CD4-positive, alpha-beta T cell treated with Interleukin-2 at 100 ng/mL for 4 hours (primary cell): ENCODE measurements around the gene BTNL3.
"Not testable (repeated sequence)": the region's sequence is repeated elsewhere in the genome, so short reads cannot be mapped to it uniquely, and the experiment has no call there.

Source experiments
- DNase-seq: peaks from one replicate; pipeline ENCODE4 v3.0.0-alpha.2; 2020; ENCODE audit warnings: low spot score

The BTNL3 gene

DNA sequence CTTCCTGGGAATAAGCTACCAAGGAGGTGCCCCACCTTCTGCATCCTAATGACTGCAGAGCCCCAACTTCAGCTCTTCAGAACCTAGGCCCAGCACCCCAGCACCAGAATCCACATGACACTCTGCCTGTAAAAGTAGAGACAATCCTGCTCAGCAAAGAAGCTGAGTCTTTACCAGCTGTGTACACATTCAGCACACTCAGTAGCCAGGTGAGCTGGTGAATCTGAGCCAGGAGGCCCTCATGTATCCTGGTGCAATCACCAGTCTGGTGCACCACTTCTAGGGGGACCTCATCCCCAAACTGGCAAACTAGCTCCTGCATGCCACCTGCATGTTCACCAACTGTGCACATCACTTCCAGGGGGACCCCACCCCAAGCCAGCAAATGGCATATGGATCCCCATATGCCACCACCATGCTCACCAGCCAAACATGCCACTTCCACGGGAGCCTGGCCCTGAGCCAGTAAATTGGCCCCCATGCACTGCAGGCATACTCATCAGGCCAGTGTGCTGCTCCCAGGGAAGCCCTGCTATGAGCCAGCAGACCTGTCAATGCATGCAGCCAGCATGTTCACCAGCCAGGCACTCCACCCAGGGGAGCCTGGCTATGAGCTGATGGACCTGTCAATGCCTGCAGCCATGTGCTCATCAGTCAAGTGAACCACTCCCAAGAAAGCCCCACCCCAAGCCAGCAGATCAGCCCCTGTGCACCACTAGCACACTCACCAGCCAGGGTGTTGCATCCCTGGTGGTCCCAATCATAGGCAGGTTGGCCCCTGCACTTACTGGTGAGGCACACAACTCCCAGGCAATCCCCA, 35.8 kb downstream of the BTNL3 start:
- no peak for DNase-seq

DNA sequence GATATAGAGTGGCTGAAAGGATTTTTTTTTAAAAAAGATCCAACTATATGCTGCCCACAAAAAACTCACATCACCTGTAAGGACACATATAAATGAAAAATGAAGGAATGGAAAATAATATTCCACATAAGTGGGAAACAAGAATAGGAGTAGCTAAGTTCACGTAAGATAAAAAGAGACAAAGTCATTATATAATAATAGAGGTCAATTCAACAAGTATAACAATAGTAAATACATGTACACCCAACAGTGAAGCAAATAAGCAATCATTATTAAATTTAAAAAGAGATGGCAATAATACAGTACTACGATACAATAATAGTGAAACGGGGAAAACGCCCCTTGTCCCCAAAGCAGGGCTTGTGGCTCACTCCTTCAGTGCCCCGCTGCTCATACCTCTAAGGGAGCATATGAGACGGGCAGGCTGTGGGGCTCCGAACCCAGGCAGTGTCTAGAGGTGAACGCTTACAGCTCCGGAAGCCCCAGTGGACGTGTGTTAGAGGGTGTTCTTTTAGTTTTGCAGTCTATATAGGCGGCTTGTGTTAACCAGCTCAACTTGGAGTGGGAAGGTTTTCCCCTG, 38.9 kb downstream of the BTNL3 start:
- DNase-seq, result no peak

GRCh38 chr5:181028032-181028819, 39.6 kb downstream of the BTNL3 start:
- DNase-seq, result no peak

DNA sequence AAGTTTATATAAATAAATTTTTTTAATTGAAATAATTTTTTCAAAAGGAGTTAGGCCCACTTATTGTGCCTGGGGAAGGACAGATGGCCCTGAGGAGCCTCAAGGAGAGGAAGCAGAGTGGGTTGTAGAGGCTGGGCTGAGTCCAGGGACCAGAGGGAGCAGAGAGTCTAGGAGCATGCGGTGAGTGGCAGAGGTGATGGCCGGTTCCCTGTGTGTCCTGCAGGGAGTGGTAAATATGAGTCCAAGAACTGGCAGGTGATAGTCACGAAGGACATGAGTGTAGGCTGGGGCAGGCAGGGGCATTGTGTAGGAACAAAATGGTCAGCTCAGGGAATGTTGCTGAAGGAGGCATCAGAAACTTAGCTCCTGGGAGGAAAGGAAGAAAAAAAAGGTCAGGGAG, 43.1 kb downstream of the BTNL3 start:
- DNase-seq, result no peak

- no peak for DNase-seq
Measured at GRCh38 chr5:181035991-181036815, 47.6 kb downstream of the BTNL3 start.

DNA sequence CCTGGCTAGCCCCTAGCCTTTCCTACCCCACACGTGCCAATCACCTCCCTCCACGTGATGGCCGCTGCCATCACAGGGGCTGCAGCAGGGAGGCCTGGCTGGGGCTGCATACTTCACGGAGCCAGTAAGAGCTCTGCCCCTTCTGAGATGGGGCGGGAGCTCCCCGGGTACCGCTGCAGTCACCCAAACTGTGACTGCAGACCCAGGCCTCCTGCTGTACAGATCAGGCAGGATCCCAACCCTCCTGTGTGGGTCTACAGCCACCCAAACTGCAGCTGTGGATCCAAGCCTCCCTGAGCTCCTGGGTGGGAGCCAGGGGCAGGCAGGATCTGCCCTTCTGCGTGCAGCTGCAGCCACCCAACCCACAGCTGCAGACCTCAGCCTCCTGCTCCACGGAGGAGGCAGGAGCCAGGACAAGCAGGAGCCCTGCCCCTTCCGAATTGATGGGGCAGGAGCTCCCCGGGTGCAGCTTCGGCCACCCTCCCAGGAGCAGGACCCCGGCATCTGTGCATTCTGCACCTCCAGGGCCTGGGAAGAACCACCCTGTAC, 48.2 kb downstream of the BTNL3 start:
- no peak for DNase-seq

- DNase-seq, result no peak
Measured at GRCh38 chr5:181037365-181037861, 48.8 kb downstream of the BTNL3 start.

- DNase-seq, result no peak
Measured at GRCh38 chr5:181039471-181039870, 50.8 kb downstream of the BTNL3 start.

DNA sequence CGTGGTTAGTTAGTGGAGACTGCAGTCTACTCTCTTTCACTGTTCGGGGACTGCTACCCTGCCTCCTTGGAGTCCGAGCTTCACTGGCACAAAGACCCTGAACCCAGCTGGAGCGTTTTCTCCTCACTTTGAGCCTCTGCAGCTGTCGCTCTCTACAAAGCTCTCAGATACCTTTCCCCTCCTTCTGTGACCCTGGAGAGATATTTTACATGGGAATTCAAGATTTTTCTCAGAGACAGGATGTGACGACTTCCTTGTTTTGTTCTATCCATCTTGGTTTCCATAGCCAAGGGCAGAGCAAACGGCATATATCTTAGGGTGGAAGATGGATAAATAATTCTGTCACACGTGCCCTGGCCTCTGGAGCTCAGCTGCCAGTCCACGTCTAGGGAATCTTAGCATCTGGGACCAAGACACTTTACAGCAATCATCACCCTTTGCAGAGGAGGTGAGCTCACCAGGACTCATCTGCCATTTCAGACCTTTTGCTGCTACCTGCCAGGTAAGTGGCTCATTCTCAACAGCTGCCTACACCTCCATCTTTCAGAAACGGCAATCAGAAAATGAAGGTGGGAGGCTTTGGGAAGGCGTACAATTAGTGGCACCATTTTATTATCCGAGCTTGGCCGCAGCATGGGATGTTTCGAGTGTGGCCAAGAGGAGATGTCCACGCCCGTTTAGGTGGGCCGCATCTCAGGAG, 51.4 kb downstream of the BTNL3 start, which contains the start of gene BTNL9:
Gene BTNL9 (plus strand): TSS at position 336 of the 700 bp plus-strand sequence. CDS start 5,224 bp downstream, outside the sequence.
- DNase-seq, result no peak

GRCh38 chr5:181040631-181040945, 51.9 kb downstream of the BTNL3 start:
- DNase-seq, result no peak

- DNase-seq, result no peak
Measured at GRCh38 chr5:181041043-181041442, 52.4 kb downstream of the BTNL3 start.

- no peak for DNase-seq
Measured at GRCh38 chr5:181042036-181042713, 53.5 kb downstream of the BTNL3 start.

DNA sequence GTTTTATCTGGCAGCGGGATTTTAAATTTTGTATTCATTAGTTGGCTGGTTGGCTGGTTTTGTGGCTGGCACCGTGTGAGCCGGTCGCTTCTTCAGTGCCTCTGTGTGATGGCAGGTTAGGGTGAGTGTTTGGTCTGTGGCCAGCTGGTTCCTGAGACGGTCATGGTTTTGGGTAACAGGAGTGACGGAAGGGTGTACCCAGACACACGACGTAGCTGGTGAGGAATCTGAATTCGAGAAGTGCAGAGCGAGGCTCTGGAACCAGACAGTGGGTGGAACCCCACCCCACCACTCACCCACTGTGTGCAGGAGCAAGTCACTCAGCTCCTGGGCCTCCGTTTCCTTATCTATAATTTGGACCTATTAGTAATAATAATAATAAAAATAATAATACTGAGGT, 54.1 kb downstream of the BTNL3 start:
- no peak for DNase-seq

- DNase-seq, result no peak
Measured at GRCh38 chr5:181043285-181044092, 54.8 kb downstream of the BTNL3 start.

- DNase-seq, result no peak
Measured at GRCh38 chr5:181044093-181044599, 55.5 kb downstream of the BTNL3 start.

DNA sequence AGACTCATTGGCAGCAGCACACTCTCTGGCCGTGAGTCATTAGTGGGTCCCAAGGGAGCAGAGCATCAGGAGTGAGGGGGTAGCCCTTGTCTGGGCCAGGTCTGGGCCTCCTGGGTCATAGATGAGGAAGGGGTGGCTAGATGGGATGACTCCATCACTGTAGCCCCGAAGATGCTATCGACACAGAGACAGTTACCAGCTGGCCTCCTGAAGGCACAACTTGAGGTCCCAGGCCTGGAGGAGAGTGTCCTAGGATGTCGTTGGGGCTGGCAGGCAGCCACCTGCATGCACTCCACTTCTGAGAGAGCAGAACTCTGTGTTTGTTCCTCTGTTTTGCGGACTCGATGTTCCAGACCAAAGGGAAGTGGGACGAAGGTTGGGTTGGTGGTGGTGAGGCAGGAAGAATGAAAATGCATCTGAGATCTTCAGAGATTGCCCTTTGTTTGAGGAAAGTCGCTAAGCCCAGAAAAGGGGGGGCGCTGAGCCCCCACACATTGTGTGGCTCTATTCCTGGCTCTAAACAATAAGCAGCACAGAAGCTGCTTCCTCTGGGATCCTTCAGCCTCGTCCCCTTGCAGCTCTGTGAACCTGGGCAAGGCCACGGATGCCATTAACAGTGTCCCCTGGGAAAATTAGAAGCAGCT, 56.1 kb downstream of the BTNL3 start:
- no peak for DNase-seq

- DNase-seq, result no peak
Measured at GRCh38 chr5:181045316-181045715, 56.7 kb downstream of the BTNL3 start.

DNA sequence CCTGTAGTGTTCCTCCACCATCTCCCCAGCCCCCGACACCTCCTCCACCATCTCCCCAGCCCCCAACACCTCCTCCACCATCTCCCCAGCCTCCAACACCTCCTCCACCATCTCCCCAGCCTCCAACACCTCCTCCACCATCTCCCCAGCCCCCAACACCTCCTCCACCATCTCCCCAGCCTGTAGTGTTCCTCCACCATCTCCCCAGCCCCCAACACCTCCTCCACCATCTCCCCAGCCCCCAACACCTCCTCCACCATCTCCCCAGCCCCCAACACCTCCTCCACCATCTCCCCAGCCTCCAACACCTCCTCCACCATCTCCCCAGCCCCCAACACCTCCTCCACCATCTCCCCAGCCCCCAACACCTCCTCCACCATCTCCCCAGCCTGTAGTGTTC, 57.2 kb downstream of the BTNL3 start:
- DNase-seq, result not testable (repeated sequence)

GRCh38 chr5:181047288-181047687, 58.6 kb downstream of the BTNL3 start:
- no peak for DNase-seq
